GM12878 (cell line): ENCODE data around the gene LYZL2. TPM values are rescaled to one million over a fixed set of nuclear protein-coding genes. Genes with fewer than 3 reads are reported as not detected.
A peak's percentile ranks its signal among the peaks of the same experiment; 100 is the strongest.
"Not testable (repeated sequence)": the region's sequence is repeated elsewhere in the genome, so short reads cannot be mapped to it uniquely, and the experiment has no call there.

Source experiments
- ATAC-seq: fragments of 200-7000 bp; cut with Tn5 transposase; 3 replicates; pipeline ENCODE4 v1.9.1; 2020; ENCODE audit warnings: mild to moderate bottlenecking, moderate library complexity
- BruUV-seq: library from RNA; stranded (reverse); fragments of 400-500 nt; replicated peaks from 2 replicates; lab custom pipeline; 2021; lab: Mats Ljungman, UMichigan
- CTCF ChIA-PET: fragments of 300-600 bp; sonication (Branson Sonifier 250); formaldehyde crosslinking; extraction: SDS; loops from one replicate; lab custom pipeline; 2021; ENCODE audit warnings: inconsistent platforms; lab: Yijun Ruan, JAX
- POLR2A ChIA-PET: fragments of 350-600 bp; formaldehyde crosslinking; extraction: SDS; loops from one replicate; lab custom pipeline; 2021; ENCODE audit warnings: inconsistent platforms; lab: Charles Lee
- RAD21 ChIA-PET: fragments of 300-600 bp; sonication (Branson Sonifier 250); formaldehyde crosslinking; loops from one replicate; lab custom pipeline; 2023; ENCODE audit warnings: antibody characterized with exemption; ENCODE audit not compliant: unreplicated experiment; lab: Charles Lee
- SMC1A ChIA-PET: fragments of 300-600 bp; sonication (Branson Sonifier 250); formaldehyde crosslinking; loops from one replicate; lab custom pipeline; 2023; ENCODE audit not compliant: unreplicated experiment, uncharacterized antibody; lab: Charles Lee
- DNase-seq: peaks from one replicate; pipeline ENCODE4 v3.0.0-alpha.2; 2011; ENCODE audit warnings: low read depth, low spot score
- FAIRE-seq: peaks from 3 replicates; lab custom pipeline; 2011; peaks lifted over from hg19 to GRCh38; lab: Jason Lieb, UNC
- H2AFZ ChIP-seq: 2 replicates; pipeline ENCODE4 v1.6.0; 2011; ENCODE audit warnings: low read depth, low read length, control low read depth; ENCODE audit not compliant: control insufficient read depth
- H3K27ac ChIP-seq: 2 replicates; pipeline ENCODE4 v1.5.1; 2011; ENCODE audit warnings: control low read depth; ENCODE audit not compliant: control insufficient read depth, insufficient read depth
- H3K27me3 ChIP-seq, 2 experiments: replicated peaks in 1 of 2; 2 replicates each; pipeline versions ENCODE4 v1.6.0 to v1.6.1; 2011; ENCODE audit warnings: low read length in 1 of 2; ENCODE audit not compliant: control insufficient read depth in 2 of 2, insufficient read depth in 2 of 2
- H3K36me3 ChIP-seq, 2 experiments: 2 replicates each; pipeline ENCODE4 v1.5.1; 2011; ENCODE audit warnings: low read length in 1 of 2; ENCODE audit not compliant: control insufficient read depth in 2 of 2, insufficient read depth in 2 of 2
- H3K4me1 ChIP-seq: 2 replicates; pipeline ENCODE4 v1.6.1; 2011; ENCODE audit warnings: mild to moderate bottlenecking, low read length, moderate library complexity, mixed read lengths; ENCODE audit not compliant: control insufficient read depth, insufficient read depth
- H3K4me2 ChIP-seq: 2 replicates; pipeline ENCODE4 v1.6.0; 2011; ENCODE audit warnings: control low read depth; ENCODE audit not compliant: control insufficient read depth, insufficient read depth
- H3K4me3 ChIP-seq: fragments of 200-600 bp; sonication (generic); 2 replicates; pipeline ENCODE4 v1.5.1; 2016
- H3K79me2 ChIP-seq: 2 replicates; pipeline ENCODE4 v1.6.0; 2011; ENCODE audit warnings: low read length; ENCODE audit not compliant: control insufficient read depth, insufficient read depth
- H3K9ac ChIP-seq: 2 replicates; pipeline ENCODE4 v1.8.0; 2011; ENCODE audit warnings: low read length, control low read depth, mixed read lengths; ENCODE audit not compliant: control insufficient read depth, insufficient read depth
- H3K9me3 ChIP-seq: replicated peaks from 3 replicates; pipeline ENCODE4 v1.5.1; 2011; ENCODE audit warnings: mild to moderate bottlenecking, low read length; ENCODE audit not compliant: control insufficient read depth, insufficient read depth
- H4K20me1 ChIP-seq: 2 replicates; pipeline ENCODE4 v1.6.0; 2011; ENCODE audit not compliant: control insufficient read depth, insufficient read depth
- CHD4 ChIP-seq: fragments of 200-600 bp; sonication (generic); IDR thresholded peaks from 2 replicates; pipeline ENCODE4 v1.6.1; 2016; ENCODE audit warnings: mild to moderate bottlenecking
- E2F8 ChIP-seq: fragments of 450-650 bp; IDR thresholded peaks from 2 replicates; pipeline ENCODE4 v1.6.1; 2018; ENCODE audit warnings: mild to moderate bottlenecking, low read depth, moderate library complexity; ENCODE audit not compliant: partially characterized antibody
- NKRF ChIP-seq: fragments of 450-650 bp; conservative IDR thresholded peaks from 2 replicates; pipeline ENCODE4 v1.6.1; 2017; ENCODE audit warnings: mild to moderate bottlenecking, moderate library complexity
- SMC3 ChIP-seq: IDR thresholded peaks from 2 replicates; pipeline ENCODE4 v1.6.1; 2011; ENCODE audit warnings: low read length, improper control_type of control experiment, borderline replicate concordance
- WGBS: methylation state at CpG from one replicate; pipeline ENCODE4 v1.1.6; 2016; ENCODE audit warnings: low lambda C conversion rate; ENCODE audit not compliant: insufficient replicate concordance, insufficient coverage; ENCODE audit errors: missing lambda C conversion rate; 5-methylcytosine and 5-hydroxymethylcytosine counted together
- in situ Hi-C: fragments of 300-500 bp; cut with MboI; formaldehyde crosslinking; loops from 9 replicates; pipeline ENCODE4 v1.14.3; 2018; ENCODE audit warnings: mixed read lengths
- intact Hi-C: fragments of 100-400 bp; cut with micrococcal nuclease; formaldehyde crosslinking; loops from one replicate; pipeline ENCODE4 v1.14.2; 2022; ENCODE audit not compliant: unreplicated experiment
- polyA plus RNA-seq, 11 experiments: library from polyadenylated mRNA; depleted of rRNA in 4 of 11; unstranded in 6 of 11; stranded (reverse) in 5 of 11; fragments of >200 nt; fragmentation: Nextera tagmentation in 4 of 11; fragmentation: Illumina TruSeq in 1 of 11; extraction: Ambion mirVana in 4 of 11; extraction: Trizol in 1 of 11; gene quantifications; 1 replicate in 1 of 11; 2 replicates in 10 of 11; pipeline versions ENCODE4 v1.2.1 to v1.2.3, GENCODE V29; 2011 to 2016; ENCODE audit warnings: inconsistent platforms in 2 of 11, missing spikeins in 2 of 11, low read depth in 1 of 11
- total RNA-seq, 4 experiments: library from RNA; depleted of rRNA in 3 of 4; stranded (reverse); fragments of >200 nt in 3 of 4; fragmentation: Illumina TruSeq in 1 of 4; extraction: Trizol in 1 of 4; gene quantifications; 2 replicates each; pipeline versions ENCODE4 v1.2.1 to v1.2.3, GENCODE V29; 2013 to 2021

LYZL2 gene
- total and polyA plus RNA-seq, 10 of the 15 experiments (the other 5 are each of a cell fraction or from before 2014, with no cell fraction given): not detected

- DNase-seq: no peak
- no peak overlapping the region for H3K4me3 ChIP-seq
- H3K36me3 ChIP-seq: no peaks in the 10 kb centered on the region
- TF ChIP-seq NKRF (no peak), SMC3 (no peak), CHD4 (no peak), E2F8 (no peak)
- no peak for FAIRE-seq
- H3K9ac ChIP-seq: no peak overlapping the region
- H3K9me3 ChIP-seq: no peaks in the 10 kb centered on the region
- ATAC-seq: no peak
- ChIA-PET SMC1A (interaction anchor here (0.6 to 1.0 kb wide), 2 partner anchors 9 to 48 kb away, joined by 3 read pairs; no protein-coding TSS in a partner anchor), RAD21 (no interaction called here), POLR2A (no interaction called here), CTCF (interaction anchor here (2.1 kb wide), 1 partner anchor 9 kb away, joined by 8 read pairs; no protein-coding TSS in a partner anchor)
- H3K27me3 ChIP-seq: peaks cover 0 to 5% of the 10 kb centered on the region in 2 experiments; a peak in 3 of 4 replicates
- no peak overlapping the region for H3K27ac ChIP-seq
- no peaks in the 10 kb centered on the region for H4K20me1 ChIP-seq
- H3K4me2 ChIP-seq: no peak overlapping the region
- 0% methylated on average over 2 of the region's 2 CpGs for WGBS
- no peaks in the 10 kb centered on the region for H3K79me2 ChIP-seq
- in situ Hi-C loops (no loop called here), intact Hi-C loops (no loop called here)
- no peak overlapping the region for H2AFZ ChIP-seq
- BruUV-seq: no TSS peak
- H3K4me1 ChIP-seq: no peaks in the 10 kb centered on the region
Measured at GRCh38 chr10:30630571-30630970, 1.0 kb upstream of the LYZL2 start.

- H3K27ac ChIP-seq, ATAC-seq, intact Hi-C loops, H4K20me1 ChIP-seq, BruUV-seq, RAD21 ChIA-PET, DNase-seq, H3K9me3 ChIP-seq, in situ Hi-C loops, H3K4me2 ChIP-seq, POLR2A ChIA-PET, H3K79me2 ChIP-seq, SMC1A ChIA-PET, H3K36me3 ChIP-seq, H3K9ac ChIP-seq, H3K27me3 ChIP-seq, H3K4me1 ChIP-seq, CTCF ChIA-PET, H3K4me3 ChIP-seq, H2AFZ ChIP-seq: not testable (repeated sequence)
- WGBS: 39% methylated on average over 7 of the region's 7 CpGs
- peak; percentile 54 for FAIRE-seq
Measured at GRCh38 chr10:30628576-30628975, 977 bp downstream of the LYZL2 start.

- RAD21 ChIA-PET, SMC1A ChIA-PET, DNase-seq, H3K4me1 ChIP-seq, ATAC-seq, intact Hi-C loops, FAIRE-seq, H3K27me3 ChIP-seq, CTCF ChIA-PET, H4K20me1 ChIP-seq, H3K4me3 ChIP-seq, H3K4me2 ChIP-seq, POLR2A ChIA-PET, H3K79me2 ChIP-seq, H3K27ac ChIP-seq, in situ Hi-C loops, H3K9ac ChIP-seq, H3K9me3 ChIP-seq, H2AFZ ChIP-seq, BruUV-seq, H3K36me3 ChIP-seq: not testable (repeated sequence)
- WGBS: 69% methylated on average over 7 of the region's 11 CpGs
Measured at GRCh38 chr10:30626837-30627236, 2.7 kb downstream of the LYZL2 start.
